SK-N-SH (cell line): ENCODE measurements around the gene GPR132. TPM values are rescaled to one million over a fixed set of nuclear protein-coding genes. Genes with fewer than 3 reads are reported as not detected.
A peak's percentile ranks its signal among the peaks of the same experiment; 100 is the strongest.

Source experiments
- CTCF ChIA-PET: fragments of 300-600, 350-600 bp; formaldehyde crosslinking; extraction: SDS; loops from one replicate; lab custom pipeline; 2021; lab: Yijun Ruan, JAX
- POLR2A ChIA-PET: fragments of 350-600 bp; sonication (Branson Sonifier 250); formaldehyde crosslinking; extraction: SDS; loops from one replicate; lab custom pipeline; 2020; ENCODE audit warnings: antibody characterized with exemption, inconsistent platforms; lab: Yijun Ruan, JAX
- DNase-seq: peaks from one replicate; pipeline ENCODE4 v3.0.0; 2012
- H2AFZ ChIP-seq: fragments of 200-600 bp; sonication (generic); 2 replicates; pipeline ENCODE4 v1.8.1; 2016; ENCODE audit warnings: antibody characterized with exemption, mild to moderate bottlenecking, low read depth
- H3F3A ChIP-seq: fragments of 200-600 bp; sonication (generic); replicated peaks from 2 replicates; pipeline ENCODE3; 2016; ENCODE audit warnings: antibody characterized with exemption, mild to moderate bottlenecking; ENCODE audit not compliant: insufficient read depth
- H3K27ac ChIP-seq, 2 experiments: fragments of 200-500 bp in 1 of 2; fragments of 200-600 bp in 1 of 2; sonication (Bioruptor generic) in 1 of 2; sonication (generic), shearing (Covaris generic) in 1 of 2; 2 replicates each; pipeline versions ENCODE4 v1.5.1 to v1.6.1; 2014 to 2016; ENCODE audit warnings: low read depth in 2 of 2, inconsistent platforms in 1 of 2, low read length in 1 of 2, mild to moderate bottlenecking in 1 of 2, mixed read lengths in 1 of 2
- H3K27me3 ChIP-seq: fragments of 200-600 bp; sonication (generic), shearing (Covaris generic); 2 replicates; pipeline ENCODE4 v1.6.1; 2016; ENCODE audit warnings: mixed run types; ENCODE audit not compliant: insufficient read depth
- H3K36me3 ChIP-seq, 2 experiments: fragments of 200-500 bp in 1 of 2; fragments of 200-600 bp in 1 of 2; sonication (Bioruptor generic) in 1 of 2; sonication (generic) in 1 of 2; replicated peaks in 1 of 2; 2 replicates each; pipeline versions ENCODE3 to v1.5.1; 2014 to 2016; ENCODE audit warnings: low read length in 1 of 2, mild to moderate bottlenecking in 1 of 2; ENCODE audit not compliant: insufficient read depth in 2 of 2, control insufficient read depth in 1 of 2
- H3K4me1 ChIP-seq, 2 experiments: fragments of 200-500 bp in 1 of 2; fragments of 200-600 bp in 1 of 2; sonication (Bioruptor generic) in 1 of 2; sonication (generic), shearing (Covaris generic) in 1 of 2; 2 replicates each; pipeline versions ENCODE4 v1.5.1 to v1.6.1; 2014 to 2016; ENCODE audit warnings: low read depth in 1 of 2, low read length in 1 of 2, mixed run types in 1 of 2; ENCODE audit not compliant: insufficient read depth in 2 of 2, control insufficient read depth in 1 of 2
- H3K4me2 ChIP-seq: fragments of 200-600 bp; sonication (generic), shearing (Covaris generic); 2 replicates; pipeline ENCODE4 v1.6.1; 2017; ENCODE audit warnings: mixed run types
- H3K4me3 ChIP-seq, 2 experiments: fragments of 200-500 bp in 1 of 2; fragments of 200-600 bp in 1 of 2; sonication (Bioruptor generic) in 1 of 2; sonication (generic), shearing (Covaris generic) in 1 of 2; 2 replicates each; pipeline versions ENCODE4 v1.5.1 to v1.8.1; 2014 to 2016; ENCODE audit warnings: low read depth in 2 of 2, inconsistent platforms in 1 of 2, low read length in 1 of 2, mild to moderate bottlenecking in 1 of 2, mixed read lengths in 1 of 2, moderate library complexity in 1 of 2
- H3K79me2 ChIP-seq: fragments of 200-600 bp; sonication (generic); 2 replicates; pipeline ENCODE4 v1.8.1; 2017; ENCODE audit warnings: mild to moderate bottlenecking; ENCODE audit not compliant: insufficient read depth
- H3K9ac ChIP-seq: fragments of 200-600 bp; sonication (generic); 2 replicates; pipeline ENCODE4 v1.6.1; 2017; ENCODE audit warnings: mixed run types
- H3K9me2 ChIP-seq: fragments of 200-600 bp; sonication (generic); 2 replicates; pipeline ENCODE4 v1.6.1; 2017; ENCODE audit warnings: mixed run types
- H3K9me3 ChIP-seq: fragments of 200-600 bp; sonication (generic); 2 replicates; pipeline ENCODE4 v1.6.1; 2017; ENCODE audit warnings: mixed run types, mild to moderate bottlenecking, moderate library complexity
- H4K20me1 ChIP-seq: fragments of 200-600 bp; sonication (generic); 2 replicates; pipeline ENCODE4 v1.6.1; 2017; ENCODE audit warnings: mild to moderate bottlenecking, mixed run types; ENCODE audit not compliant: insufficient read depth
- CHD2 ChIP-seq: fragments of 150-350 bp; IDR thresholded peaks from 2 replicates; pipeline ENCODE4 v1.6.1; 2018; ENCODE audit warnings: low read length; ENCODE audit not compliant: partially characterized antibody
- FOXJ3 ChIP-seq: sonication (generic); formaldehyde crosslinking; IDR thresholded peaks from 2 replicates; pipeline ENCODE4 v1.5.1; 2020; ENCODE audit warnings: mild to moderate bottlenecking, missing genetic modification reagents
- FOXM1 ChIP-seq: IDR thresholded peaks from 2 replicates; pipeline ENCODE4 v1.4.0; 2012; ENCODE audit warnings: low read depth, mild to moderate bottlenecking
- JUND ChIP-seq: IDR thresholded peaks from 2 replicates; pipeline ENCODE4 v1.4.0; 2012
- MEF2A ChIP-seq: IDR thresholded peaks from 2 replicates; pipeline ENCODE4 v1.4.0; 2012; ENCODE audit warnings: low read depth, borderline replicate concordance
- MXI1 ChIP-seq: IDR thresholded peaks from 2 replicates; pipeline ENCODE4 v1.6.1; 2012; ENCODE audit warnings: mild to moderate bottlenecking, low read depth, low read length, improper control_type of control experiment
- NFIC ChIP-seq: IDR thresholded peaks from 2 replicates; pipeline ENCODE4 v1.4.0; 2012; ENCODE audit warnings: borderline replicate concordance
- PBX3 ChIP-seq: IDR thresholded peaks from 2 replicates; pipeline ENCODE4; 2012
- POLR2AphosphoS5 ChIP-seq: IDR thresholded peaks from 2 replicates; pipeline ENCODE4 v1.6.1; 2012; ENCODE audit warnings: low read depth, low read length
- RCOR1 ChIP-seq: fragments of 150-350 bp; IDR thresholded peaks from 2 replicates; pipeline ENCODE4 v1.6.1; 2017; ENCODE audit warnings: antibody characterized with exemption, low read length
- RXRA ChIP-seq: IDR thresholded peaks from 2 replicates; pipeline ENCODE4 v1.4.0; 2012; ENCODE audit warnings: low read depth, mild to moderate bottlenecking, borderline replicate concordance
- USF2 ChIP-seq: fragments of 150-350 bp; IDR thresholded peaks from 2 replicates; pipeline ENCODE4 v1.6.1; 2017; ENCODE audit warnings: antibody characterized with exemption, low read length, low read depth, borderline replicate concordance
- WGBS: methylation state at CpG from one replicate; pipeline ENCODE4 v1.1.6; 2017; ENCODE audit warnings: low lambda C conversion rate; 5-methylcytosine and 5-hydroxymethylcytosine counted together
- polyA plus RNA-seq, 3 experiments: library from polyadenylated mRNA; depleted of rRNA; stranded (reverse); fragments of >200 nt; gene quantifications; 2 replicates each; pipeline ENCODE4 v1.2.3, GENCODE V29; 2012

GPR132 gene
- polyA plus RNA-seq, 1 of the 3 experiments (the other 2 are of a cell fraction): not detected

- TF ChIP-seq USF2: no peak
Measured at GRCh38 chr14:105055334-105055733, 9.9 kb downstream of the GPR132 start (continued).

GRCh38 chr14:105053996-105054395 is 11.2 kb downstream of the GPR132 start:
- Histone ChIP-seq H3K27ac (no peak overlapping the region), H3K9me2 (no peaks in the 10 kb centered on the region), H2AFZ (no peak overlapping the region), H3K79me2 (no peaks in the 10 kb centered on the region), H3K27me3 (no peaks in the 10 kb centered on the region), H3K4me2 (no peak overlapping the region), H3K9me3 (no peaks in the 10 kb centered on the region), H4K20me1 (no peaks in the 10 kb centered on the region), H3F3A (no peaks in the 10 kb centered on the region), H3K4me3 (no peak overlapping the region), H3K36me3 (no peaks in the 10 kb centered on the region), H3K4me1 (peaks cover 0 to 2% of the 10 kb centered on the region in 2 experiments; a peak in 1 of 4 replicates), H3K9ac (no peak overlapping the region)
- ChIA-PET POLR2A (no interaction called here), CTCF (interaction anchor here (0.6 to 9.5 kb wide), 4 partner anchors 8 to 78 kb away, joined by 3 to 81 read pairs (median 10); no protein-coding TSS in a partner anchor)
- TF ChIP-seq MXI1 (no peak), POLR2AphosphoS5 (no peak), RXRA (no peak), NFIC (no peak)
- WGBS: 90% methylated on average over 9 of the region's 15 CpGs
- DNase-seq: peak; percentile 14

- POLR2A ChIA-PET: no interaction called here
- TF ChIP-seq JUND (no peak), FOXJ3 (no peak), FOXM1 (no peak), MEF2A (no peak), CHD2 (no peak), PBX3 (no peak), RCOR1 (no peak), MXI1 (no peak)
- Histone ChIP-seq H3K27me3 (no peaks in the 10 kb centered on the region), H3K79me2 (no peaks in the 10 kb centered on the region), H3K4me3 (no peak overlapping the region), H3K36me3 (no peaks in the 10 kb centered on the region), H3K27ac (no peak overlapping the region), H3K4me2 (no peak overlapping the region), H3K9ac (no peak overlapping the region), H3K4me1 (peaks cover 0 to 2% of the 10 kb centered on the region in 2 experiments; a peak in 1 of 4 replicates), H2AFZ (no peak overlapping the region), H3K9me3 (no peaks in the 10 kb centered on the region), H3F3A (no peaks in the 10 kb centered on the region), H4K20me1 (no peaks in the 10 kb centered on the region), H3K9me2 (no peaks in the 10 kb centered on the region)
- 84% methylated on average over 6 of the region's 6 CpGs for WGBS
- DNase-seq: no peak
- CTCF ChIA-PET: interaction anchor here (0.6 to 9.5 kb wide), 5 partner anchors 7 to 77 kb away, joined by 3 to 81 read pairs (median 4); no protein-coding TSS in a partner anchor
Measured at GRCh38 chr14:105053421-105053820, 11.8 kb downstream of the GPR132 start.
